HG03571 (cell line): ENCODE data around the gene MAGI2.

Experiments used
- ATAC-seq: cut with Tn5 transposase; IDR thresholded peaks from one replicate; pipeline ENCODE4 v1.9.1; 2021; ENCODE audit not compliant: unreplicated experiment

The MAGI2 gene

GRCh38 chr7:77989981-77990566, 1463.4 kb downstream of the MAGI2 start:
- no peak for ATAC-seq

- ATAC-seq: no peak
These were observed 1467.5 kb downstream of the MAGI2 start for GRCh38 chr7:77985974-77986339.

GRCh38 chr7:77985232-77985973, 1468.1 kb downstream of the MAGI2 start:
- no peak for ATAC-seq

GRCh38 chr7:77983973-77984372, 1469.5 kb downstream of the MAGI2 start:
- no peak for ATAC-seq

GRCh38 chr7:77982926-77983550, 1470.4 kb downstream of the MAGI2 start:
- no peak for ATAC-seq

- ATAC-seq: no peak
These were observed 1473.3 kb downstream of the MAGI2 start for GRCh38 chr7:77980087-77980713.

- ATAC-seq: no peak
These were observed 1474.2 kb downstream of the MAGI2 start for GRCh38 chr7:77979219-77979618.

- no peak for ATAC-seq
These were observed 1477.6 kb downstream of the MAGI2 start for GRCh38 chr7:77975672-77976480.

GRCh38 chr7:77971726-77972125, 1481.7 kb downstream of the MAGI2 start:
- ATAC-seq: no peak

GRCh38 chr7:77967429-77967828, 1486.0 kb downstream of the MAGI2 start:
- no peak for ATAC-seq
